ENCODE data around the gene JMY.

Gene JMY

GRCh38 chr5:79236362-79236969 is 535 bp downstream of the JMY start:
- no peak for TF ChIP-seq CTCF (conservative IDR thresholded peaks at IDR 0.05; ENCODE audit: low read depth)
- DNase-seq (ENCODE audit: low spot score), result peak; percentile 41
- CTCF ChIA-PET, result interaction anchor here (0.6 to 2.9 kb wide), 6 partner anchors 20 to 231 kb away, joined by 3 to 24 read pairs (median 4); no protein-coding TSS in a partner anchor
- POLR2A ChIA-PET (ENCODE audit: low non-redundant PET), result interaction anchor here (0.6 kb wide), 1 partner anchor 291 kb away, joined by 3 read pairs; no protein-coding TSS in a partner anchor
- H3K27ac ChIP-seq, result peak overlapping the region; percentile 88

- H3K27ac ChIP-seq, result peak overlapping the region; percentile 88
- POLR2A ChIA-PET (ENCODE audit: low non-redundant PET), result interaction anchor here (0.6 kb wide), 2 partner anchors 29 to 290 kb away, joined by 3 to 4 read pairs; no protein-coding TSS in a partner anchor
- CTCF ChIA-PET, result interaction anchor here (0.6 to 2.9 kb wide), 6 partner anchors 19 to 231 kb away, joined by 3 to 24 read pairs (median 3); no protein-coding TSS in a partner anchor
- TF ChIP-seq CTCF (conservative IDR thresholded peaks at IDR 0.05; ENCODE audit: low read depth), result no peak
- DNase-seq (ENCODE audit: low spot score), result peak; percentile 63
Measured at GRCh38 chr5:79236970-79237739, 1.2 kb downstream of the JMY start.

DNA sequence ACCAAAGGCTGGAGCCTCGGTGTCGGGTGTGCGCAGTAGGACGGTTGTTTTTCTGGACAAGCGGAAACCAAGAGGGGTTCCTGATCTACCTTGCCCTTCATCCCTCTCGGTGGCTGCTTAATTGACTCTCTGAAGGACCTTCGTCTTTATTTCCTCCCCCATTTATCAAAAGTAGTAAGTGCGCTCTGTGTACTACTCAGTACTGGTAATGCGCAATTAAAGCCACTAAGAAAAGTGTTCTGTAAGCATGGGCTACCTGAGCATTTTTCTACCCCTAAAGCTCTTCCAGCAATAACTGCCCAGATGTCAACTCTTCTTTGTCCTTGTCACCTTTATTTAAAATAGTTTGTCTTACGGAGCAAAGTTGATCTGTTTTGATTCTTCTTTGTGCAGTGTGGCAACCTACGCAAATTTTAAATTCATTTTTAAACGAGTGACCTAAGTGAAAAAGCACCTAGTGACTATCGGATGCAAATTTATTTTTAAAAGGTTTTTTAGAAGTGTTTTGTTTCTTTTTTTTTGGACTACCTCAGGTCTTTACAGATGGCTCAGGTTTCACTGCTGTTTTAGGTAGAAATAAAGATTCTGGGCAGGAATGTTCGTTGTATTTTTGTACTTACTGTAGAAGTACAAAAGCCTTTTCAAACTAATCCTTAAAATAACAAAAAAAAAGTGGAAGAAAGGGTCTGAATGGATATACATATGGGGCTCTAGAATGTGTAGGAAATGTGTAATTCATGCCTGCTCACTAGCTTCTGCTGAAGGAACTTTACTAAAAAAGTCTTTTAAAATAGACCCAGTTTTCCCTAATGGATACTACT is 2.0 kb downstream of the JMY start:
- H3K27ac ChIP-seq, result peak overlapping the region; percentile 88
- no peak for DNase-seq (ENCODE audit: low spot score)
- ChIA-PET POLR2A (ENCODE audit: low non-redundant PET) (interaction anchor here (0.5 to 0.7 kb wide), 3 partner anchors 19 to 62 kb away, joined by 3 to 8 read pairs (median 4); no protein-coding TSS in a partner anchor), CTCF (interaction anchor here (0.6 to 2.9 kb wide), 6 partner anchors 18 to 230 kb away, joined by 3 to 24 read pairs (median 3); no protein-coding TSS in a partner anchor)
- no peak for TF ChIP-seq CTCF (conservative IDR thresholded peaks at IDR 0.05; ENCODE audit: low read depth)

DNA sequence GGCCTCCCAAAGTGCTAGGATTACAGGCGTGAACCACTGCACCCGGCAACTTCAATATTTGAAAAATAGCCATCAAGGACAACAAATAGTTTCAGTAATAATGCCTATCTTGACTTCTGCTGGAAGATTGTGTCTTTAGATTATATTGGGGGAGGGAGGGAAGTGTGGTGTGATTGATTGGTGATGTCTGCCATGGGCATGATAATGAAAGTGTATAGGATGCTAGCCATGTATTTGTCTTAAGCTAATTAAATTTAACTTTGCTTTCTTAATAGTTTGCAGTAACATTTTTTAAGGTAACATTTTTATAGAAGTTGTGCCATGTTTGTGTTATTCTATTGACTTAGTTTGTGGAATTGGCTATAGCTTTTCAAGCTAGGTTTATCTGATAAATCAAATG is 4.6 kb downstream of the JMY start:
- TF ChIP-seq CTCF (conservative IDR thresholded peaks at IDR 0.05; ENCODE audit: low read depth), result no peak
- H3K27ac ChIP-seq, result no peak overlapping the region
- DNase-seq (ENCODE audit: low spot score), result no peak
- CTCF ChIA-PET, result interaction anchor here (0.6 kb wide), 1 partner anchor 457 kb away, joined by 4 read pairs; no protein-coding TSS in a partner anchor
- POLR2A ChIA-PET (ENCODE audit: low non-redundant PET), result interaction anchor here (1.0 kb wide), 1 partner anchor 20 kb away, joined by 3 read pairs; no protein-coding TSS in a partner anchor

DNA sequence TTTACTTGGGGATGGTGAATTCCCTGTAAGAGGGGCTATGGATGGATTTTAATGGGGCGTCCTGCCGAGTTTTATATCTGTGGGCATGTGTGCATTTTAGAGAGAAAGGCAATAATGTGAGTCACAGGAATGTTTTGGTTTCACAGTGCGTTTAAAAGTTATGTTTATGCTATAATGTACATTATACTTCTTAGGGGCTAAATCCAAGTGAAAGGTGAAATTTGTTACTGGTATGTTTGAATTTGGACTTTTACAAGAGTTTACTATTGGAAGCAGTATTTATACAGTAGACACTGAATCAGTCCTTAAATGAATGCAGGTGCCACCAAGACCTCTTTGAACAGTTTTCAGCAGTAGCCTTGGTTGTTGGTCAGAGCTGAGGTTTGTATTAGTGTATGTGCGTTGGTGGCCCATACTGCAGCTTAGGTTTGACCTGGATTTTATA is 5.6 kb downstream of the JMY start:
- POLR2A ChIA-PET (ENCODE audit: low non-redundant PET), result no interaction called here
- CTCF ChIA-PET, result no interaction called here
- no peak for TF ChIP-seq CTCF (conservative IDR thresholded peaks at IDR 0.05; ENCODE audit: low read depth)
- no peak for DNase-seq (ENCODE audit: low spot score)
- no peak overlapping the region for H3K27ac ChIP-seq
